GM21390 (cell line): Measurements from ENCODE around the gene PSMC3.

ENCODE experiments used
- ATAC-seq: cut with Tn5 transposase; IDR thresholded peaks from one replicate; pipeline ENCODE4 v1.9.1; 2021; ENCODE audit not compliant: unreplicated experiment

The PSMC3 gene

GRCh38 chr11:47426062-47426956 lies at the start of gene PSMC3:
Gene PSMC3, minus strand, starts transcription at chr11:47426439. Its CDS starts 160 bp downstream, at chr11:47426279.
- peak; percentile 89 for ATAC-seq

- no peak for ATAC-seq
Observed at GRCh38 chr11:47470671-47471070, 44.4 kb upstream of the PSMC3 start.

GRCh38 chr11:47469361-47470179 lies 43.3 kb upstream of the PSMC3 start:
- no peak for ATAC-seq

GRCh38 chr11:47468598-47469214 lies 42.5 kb upstream of the PSMC3 start:
- no peak for ATAC-seq

GRCh38 chr11:47467357-47467756 lies 41.1 kb upstream of the PSMC3 start:
- no peak for ATAC-seq

GRCh38 chr11:47466701-47467250 lies 40.5 kb upstream of the PSMC3 start:
- no peak for ATAC-seq

GRCh38 chr11:47466201-47466600 lies 40.0 kb upstream of the PSMC3 start:
- no peak for ATAC-seq

GRCh38 chr11:47464483-47464882 lies 38.2 kb upstream of the PSMC3 start:
- ATAC-seq, result no peak

GRCh38 chr11:47461876-47462275 lies 35.6 kb upstream of the PSMC3 start:
- no peak for ATAC-seq

GRCh38 chr11:47460571-47461235 lies 34.5 kb upstream of the PSMC3 start:
- no peak for ATAC-seq

GRCh38 chr11:47454258-47454671 lies 28.0 kb upstream of the PSMC3 start:
- ATAC-seq, result peak; percentile 66

GRCh38 chr11:47453365-47453764 lies 27.1 kb upstream of the PSMC3 start:
- ATAC-seq, result no peak

GRCh38 chr11:47451990-47452389 lies 25.8 kb upstream of the PSMC3 start:
- no peak for ATAC-seq

- no peak for ATAC-seq
Observed at GRCh38 chr11:47451436-47451835, 25.2 kb upstream of the PSMC3 start.

- ATAC-seq, result no peak
Observed at GRCh38 chr11:47449541-47449940, 23.3 kb upstream of the PSMC3 start.

- no peak for ATAC-seq
Observed at GRCh38 chr11:47448566-47449427, 22.6 kb upstream of the PSMC3 start, which contains the start of gene RAPSN. Gene RAPSN, minus strand, starts transcription at chr11:47449136. Its CDS starts 172 bp downstream, at chr11:47448964.

GRCh38 chr11:47447906-47448305 lies 21.7 kb upstream of the PSMC3 start:
- ATAC-seq, result no peak

- ATAC-seq, result no peak
Observed at GRCh38 chr11:47446833-47447232, 20.6 kb upstream of the PSMC3 start.

- no peak for ATAC-seq
Observed at GRCh38 chr11:47445840-47446239, 19.6 kb upstream of the PSMC3 start.

GRCh38 chr11:47443817-47444216 lies 17.6 kb upstream of the PSMC3 start:
- ATAC-seq, result no peak
